GM21529 (cell line): ENCODE measurements around the gene SLC46A3.
A peak's percentile ranks its signal among the peaks of the same experiment; 100 is the strongest.
"Not testable (repeated sequence)": the region's sequence is repeated elsewhere in the genome, so short reads cannot be mapped to it uniquely, and the experiment has no call there.

Source experiments
- ATAC-seq: cut with Tn5 transposase; IDR thresholded peaks from one replicate; pipeline ENCODE4 v1.9.1; 2021; ENCODE audit not compliant: unreplicated experiment

SLC46A3 gene

DNA sequence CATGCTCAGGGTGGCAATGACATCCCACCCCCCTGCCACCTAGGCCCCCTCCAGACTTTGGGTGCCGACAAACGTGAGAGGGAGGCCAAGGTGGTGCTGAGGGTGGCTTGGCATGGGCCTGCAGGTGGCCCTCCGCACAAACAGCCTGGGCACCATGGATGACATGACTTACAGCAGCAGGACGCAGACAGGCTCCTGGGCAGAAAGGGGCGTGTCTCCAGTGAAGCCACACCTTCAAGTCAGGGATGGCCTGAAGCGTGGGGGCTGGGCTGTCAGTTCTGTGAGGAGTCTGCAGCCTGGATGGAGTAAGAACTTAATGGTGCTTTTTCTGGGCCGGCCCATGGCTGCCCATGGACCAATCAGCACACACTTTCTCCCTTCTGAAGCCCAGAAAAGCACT lies 34.5 kb downstream of the SLC46A3 start:
- no peak for ATAC-seq

DNA sequence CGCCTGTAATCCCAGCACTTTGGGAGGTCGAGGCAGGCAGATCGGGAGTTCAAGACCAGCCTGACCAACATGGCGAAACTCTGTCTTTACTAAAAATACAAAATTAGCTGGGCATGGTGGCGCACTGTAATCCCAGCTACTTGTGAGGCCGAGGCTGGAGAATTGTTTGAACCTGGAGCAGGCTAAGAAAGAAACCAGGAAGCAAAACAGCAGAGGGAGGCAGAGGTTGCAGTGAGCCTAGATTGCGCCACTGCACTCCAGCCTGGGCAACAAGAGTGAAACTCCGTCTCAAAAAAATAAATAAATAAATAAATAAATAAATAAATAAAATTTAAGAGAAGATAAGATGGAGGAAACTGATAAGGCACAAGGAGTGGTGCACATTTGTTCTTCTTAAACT lies 35.6 kb downstream of the SLC46A3 start:
- ATAC-seq = not testable (repeated sequence)

DNA sequence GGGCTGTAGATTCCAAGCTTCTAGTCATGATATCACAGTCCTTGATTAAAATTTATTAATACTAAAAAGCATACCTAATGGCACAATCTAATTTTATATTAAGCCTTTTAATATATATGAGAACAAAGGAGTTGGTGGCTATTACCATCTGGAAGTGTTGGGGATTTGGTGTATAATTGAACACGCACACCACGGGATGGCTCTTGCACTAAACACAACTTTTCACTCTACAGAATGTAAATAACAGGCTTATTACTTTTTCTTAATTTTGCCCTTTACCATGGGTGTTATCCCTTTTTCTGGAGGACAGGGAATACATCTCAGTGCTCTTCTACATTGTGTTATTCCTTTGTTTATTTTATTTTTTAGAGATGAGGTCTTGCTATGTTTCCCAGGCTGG lies 38.2 kb downstream of the SLC46A3 start:
- ATAC-seq = no peak

DNA sequence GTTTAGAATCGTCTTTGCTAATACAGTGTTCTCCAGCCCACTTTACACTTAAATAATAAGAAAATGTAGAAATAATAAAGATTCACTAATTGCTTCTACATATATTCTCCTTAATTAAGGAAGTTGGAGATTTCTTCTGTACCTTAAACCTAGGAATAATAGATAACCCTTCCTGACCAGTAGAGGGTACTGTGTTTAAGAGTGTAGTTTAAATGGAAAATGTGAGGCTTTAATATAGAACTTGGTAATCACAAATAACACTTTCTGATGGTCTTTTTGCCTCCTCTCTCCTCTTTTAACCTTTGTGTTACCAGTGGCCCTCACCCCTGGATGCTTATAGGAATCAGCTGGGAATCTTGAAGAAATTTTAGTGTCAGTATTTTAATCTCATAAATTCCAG lies 39.1 kb downstream of the SLC46A3 start:
- ATAC-seq = no peak

DNA sequence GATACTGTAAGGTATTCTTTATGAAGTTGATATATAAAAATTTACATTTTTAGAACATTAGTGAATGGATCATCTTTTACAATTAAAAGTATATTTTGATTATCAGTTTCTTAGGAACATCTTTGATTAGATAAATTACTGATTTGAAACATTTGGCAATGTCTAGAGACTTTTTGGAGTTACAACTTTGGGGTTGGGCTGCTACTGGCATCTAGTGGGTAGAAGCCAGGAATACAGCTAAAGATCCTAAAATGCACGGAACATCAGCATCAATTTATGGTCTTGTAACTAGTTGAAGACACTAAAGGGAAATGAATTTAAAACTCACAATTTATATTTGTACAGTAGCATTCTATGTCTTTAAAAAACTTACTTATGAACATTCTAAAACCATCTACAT lies 40.0 kb downstream of the SLC46A3 start:
- ATAC-seq = no peak

DNA sequence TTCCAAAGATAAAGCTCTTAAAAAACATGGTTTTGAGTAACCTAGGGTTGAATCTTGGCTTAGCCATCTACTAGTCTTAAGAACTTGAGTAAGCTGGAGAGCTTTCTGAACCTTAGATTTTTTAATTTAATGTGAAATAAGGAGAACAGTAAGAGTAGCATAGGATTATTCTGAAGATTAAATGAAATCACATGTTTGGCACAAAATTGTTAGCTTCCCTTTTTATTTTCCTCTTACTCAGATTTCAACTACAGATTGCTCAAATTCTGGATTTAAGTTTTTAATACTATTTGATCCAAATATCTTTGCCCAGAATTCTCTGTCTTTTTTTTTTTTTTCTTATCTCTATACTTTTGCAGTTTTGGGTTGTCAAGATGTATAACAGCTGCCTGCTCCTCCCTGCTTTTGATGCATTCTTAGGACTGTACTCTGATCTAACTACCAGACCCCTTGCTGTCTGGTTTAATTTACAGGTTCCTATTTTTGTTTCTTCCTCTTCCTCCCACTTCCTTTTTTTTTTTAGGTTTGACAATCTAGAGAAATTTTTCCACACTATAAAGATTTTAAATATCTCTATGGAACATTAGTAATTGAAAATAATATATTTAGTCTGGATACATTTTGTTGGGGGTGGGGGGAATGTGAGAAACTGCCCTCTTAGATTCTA lies 47.5 kb downstream of the SLC46A3 start:
- ATAC-seq = no peak

DNA sequence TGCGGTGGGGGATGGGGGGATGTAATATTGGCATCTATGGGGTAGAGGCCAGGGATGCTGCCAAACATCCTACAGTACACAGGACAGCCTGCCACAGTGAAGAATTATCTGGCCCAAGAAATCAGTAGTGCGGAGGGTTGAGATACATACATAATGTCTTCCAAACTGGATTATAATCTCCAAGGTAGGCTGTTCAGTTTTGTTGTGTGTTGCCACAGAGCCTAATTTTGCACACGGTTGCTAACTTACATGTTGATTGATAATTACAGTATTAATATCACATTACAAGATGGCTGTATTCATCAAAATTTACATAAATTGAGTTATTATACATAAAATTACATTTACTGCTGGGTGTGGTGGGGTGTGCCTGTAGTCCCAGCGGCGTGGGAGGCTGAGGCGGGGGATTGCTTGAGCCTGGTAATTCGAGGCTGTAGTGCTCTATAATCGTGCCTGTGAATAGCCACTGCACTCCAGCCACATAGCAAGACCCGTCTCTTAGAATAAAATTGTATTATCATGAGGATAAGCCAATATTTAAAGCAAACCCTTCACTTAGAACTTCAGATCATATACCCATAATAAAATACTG lies 51.8 kb downstream of the SLC46A3 start:
- ATAC-seq = no peak

DNA sequence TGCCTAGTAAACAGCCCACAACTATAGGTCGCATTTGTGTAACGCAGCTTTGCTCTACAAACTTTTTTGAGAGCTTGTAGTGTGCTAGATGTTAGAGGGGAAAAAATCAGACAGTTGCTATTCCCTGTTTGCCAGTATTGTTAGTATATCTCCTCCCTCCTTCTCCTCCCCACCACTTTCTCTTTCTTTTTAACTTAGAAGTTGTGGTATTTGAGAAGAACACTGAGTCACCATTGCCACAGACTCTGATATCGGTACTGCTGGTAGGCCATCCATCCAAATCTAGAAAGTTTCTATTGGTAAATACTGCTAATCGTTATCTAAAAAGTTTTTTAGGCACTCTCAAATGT lies 59.2 kb downstream of the SLC46A3 start:
- peak; percentile 26 for ATAC-seq

DNA sequence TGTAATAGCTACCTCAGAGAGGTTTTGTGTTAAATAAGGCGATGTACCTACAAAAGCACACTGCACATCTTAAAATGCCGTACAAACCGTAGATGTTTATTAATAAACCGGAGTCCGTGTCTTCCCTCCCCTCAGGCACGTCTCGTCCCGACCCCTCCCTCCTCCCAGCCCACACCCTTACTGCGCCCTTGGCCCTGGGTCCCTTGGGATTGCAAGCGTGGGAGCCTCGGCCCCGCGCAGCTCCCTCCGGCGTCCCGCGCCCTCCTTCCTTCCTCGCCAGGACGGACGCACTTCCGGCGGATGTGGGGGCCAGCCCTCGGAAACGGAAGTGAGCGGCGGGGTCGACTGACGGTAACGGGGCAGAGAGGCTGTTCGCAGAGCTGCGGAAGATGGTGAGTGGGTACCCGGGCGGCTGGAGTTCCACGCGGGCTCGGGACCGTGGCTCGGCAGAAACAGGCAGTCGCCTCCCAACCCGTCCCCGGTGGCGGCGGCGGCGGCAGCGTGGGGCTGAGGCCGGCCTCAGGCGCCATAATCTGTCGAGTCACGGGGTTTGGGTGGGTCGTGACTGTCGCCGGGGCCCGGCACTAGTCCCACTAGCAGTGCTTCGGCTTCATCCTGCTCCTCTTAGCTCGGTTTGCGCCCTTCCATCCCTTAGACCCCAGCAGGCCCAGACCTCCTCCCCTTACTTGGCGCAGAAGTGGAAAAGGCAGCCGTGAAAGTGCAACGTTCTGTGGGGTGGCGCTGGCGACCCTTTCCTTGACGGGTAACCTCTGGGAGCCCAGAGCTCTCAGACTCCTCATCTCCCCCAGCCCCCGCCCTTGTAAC lies 59.8 kb downstream of the SLC46A3 start, which contains the start of gene POMP:
POMP (plus strand) TSS at position 335 of the 825 bp plus-strand sequence; CDS start at position 390, 55 bp downstream.
- peak; percentile 87 for ATAC-seq

DNA sequence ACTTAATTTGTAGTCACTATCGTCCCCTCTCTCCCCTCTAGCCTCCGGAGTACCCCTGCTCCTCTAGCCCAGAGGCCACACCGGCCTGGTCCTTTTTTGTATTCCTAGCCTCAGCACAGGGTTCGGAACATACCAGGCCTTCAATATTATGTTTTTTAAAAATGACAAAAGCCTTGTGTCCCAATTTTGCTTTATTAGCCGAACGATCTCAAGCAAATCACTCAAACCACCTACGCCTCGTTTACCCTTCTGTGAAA lies 60.3 kb downstream of the SLC46A3 start:
- ATAC-seq = no peak

DNA sequence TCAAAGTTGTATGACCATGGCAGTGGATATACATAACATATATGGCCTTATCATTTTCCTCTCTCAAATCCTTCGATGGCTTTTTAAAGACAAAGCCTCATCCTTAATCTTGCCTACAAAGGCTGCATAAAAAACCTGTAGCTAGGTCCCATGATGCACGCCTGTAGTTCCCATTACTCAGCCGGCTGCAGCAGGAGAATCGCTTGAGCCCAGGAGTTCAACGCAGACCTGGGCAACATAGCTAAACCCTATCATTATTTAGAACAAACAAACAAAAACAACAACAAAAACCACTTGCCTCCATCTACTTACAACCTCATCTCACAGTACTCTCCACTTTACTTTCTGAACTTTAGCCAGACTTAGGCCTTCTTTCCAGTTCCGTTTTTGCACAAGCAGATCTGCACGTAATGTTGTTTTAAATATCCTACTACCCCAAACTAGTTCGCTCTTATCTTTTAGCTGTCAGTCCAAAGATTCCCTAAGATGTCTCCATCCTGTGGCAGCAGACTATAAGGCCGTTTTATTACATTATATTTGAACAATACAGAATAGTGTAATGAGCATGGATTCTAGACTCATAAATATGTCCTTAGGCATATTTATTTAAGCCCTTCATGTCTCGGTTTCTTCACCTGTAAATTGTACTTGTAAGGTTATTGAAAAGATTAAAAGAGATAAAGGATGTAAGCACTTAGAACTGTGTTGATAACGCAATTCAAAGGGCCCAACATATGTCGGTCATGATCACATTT lies 60.8 kb downstream of the SLC46A3 start:
- peak; percentile 30 for ATAC-seq

DNA sequence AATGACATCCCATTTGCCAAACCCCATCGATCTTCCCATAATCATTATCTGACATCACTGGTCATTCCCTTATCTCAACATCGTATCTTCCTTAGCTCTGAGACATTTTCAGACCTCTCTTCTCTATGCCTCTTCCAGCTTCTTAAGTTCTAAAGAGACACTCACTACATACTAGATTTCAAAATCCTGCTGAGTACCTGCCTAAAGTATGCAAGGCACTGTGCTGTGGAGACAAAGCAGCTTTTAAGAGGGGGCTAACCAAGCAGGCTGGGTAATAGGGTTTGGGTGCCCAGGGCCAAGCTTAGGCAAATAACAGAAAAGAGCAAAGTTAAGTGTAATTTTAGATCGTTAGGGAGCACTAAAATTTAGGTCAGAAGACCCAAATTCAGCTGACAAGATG lies 63.2 kb downstream of the SLC46A3 start:
- no peak for ATAC-seq

DNA sequence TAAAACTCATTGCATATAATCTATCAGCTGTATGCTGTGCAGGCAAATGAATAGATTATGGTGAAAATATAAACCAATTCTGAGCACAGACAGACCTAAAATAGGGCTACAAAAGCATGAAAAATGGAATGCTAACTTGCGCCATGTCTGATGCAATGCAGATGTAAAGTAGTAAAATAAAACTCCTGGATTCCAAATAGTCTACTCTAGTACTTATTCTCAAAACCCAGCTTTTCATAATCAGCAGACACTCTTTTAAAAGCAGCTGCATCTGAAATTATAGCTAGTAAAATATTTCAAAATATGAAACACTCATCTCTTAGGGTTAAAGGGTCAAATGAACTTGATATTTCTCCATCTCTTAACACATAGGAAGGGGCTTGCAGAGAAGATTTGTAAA lies 64.5 kb downstream of the SLC46A3 start:
- no peak for ATAC-seq

DNA sequence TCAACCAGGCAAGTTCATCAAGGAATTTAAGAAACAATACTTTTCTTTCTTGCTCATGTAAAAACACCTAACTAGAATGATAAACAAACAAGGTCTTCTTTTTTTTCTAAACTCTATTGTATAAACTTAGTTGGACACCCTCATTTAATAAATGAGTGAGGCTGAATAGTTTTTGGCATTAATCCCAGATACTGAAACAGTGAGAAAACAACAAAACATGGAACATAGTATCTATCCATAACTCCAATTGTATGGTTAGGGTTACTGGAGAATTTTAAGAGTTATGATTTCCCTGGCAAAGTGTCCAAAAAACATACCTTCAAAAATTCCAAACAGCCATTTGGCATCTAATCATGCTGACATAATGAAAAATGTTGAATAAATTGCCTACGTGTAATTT lies 65.7 kb downstream of the SLC46A3 start:
- ATAC-seq = no peak

DNA sequence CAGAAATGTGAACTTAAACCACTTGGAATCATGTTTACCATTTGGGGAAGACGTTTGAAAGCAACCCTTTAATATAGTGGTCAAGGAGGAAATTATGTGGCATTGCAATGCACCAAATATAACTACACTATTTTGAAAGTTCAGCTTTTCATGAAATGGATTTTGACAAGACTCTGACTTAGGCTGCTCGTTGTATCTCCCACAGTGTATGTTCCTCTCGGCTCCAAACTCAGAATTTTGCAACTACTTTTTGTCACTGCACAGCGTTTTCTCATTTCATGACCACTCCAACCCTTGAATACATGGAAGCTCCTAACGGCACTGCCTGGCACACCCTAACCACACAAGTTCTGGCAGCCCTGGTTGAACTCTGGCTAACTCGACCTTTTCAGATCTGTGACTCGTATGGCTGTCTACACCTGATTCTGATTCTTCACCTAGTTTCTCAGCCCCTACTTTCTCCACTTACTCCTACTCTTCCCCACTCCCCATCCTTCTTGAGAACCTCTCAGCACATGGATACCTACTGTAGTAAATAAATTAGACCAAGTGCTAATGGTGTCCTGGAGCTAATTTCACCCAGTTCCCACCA lies 66.9 kb downstream of the SLC46A3 start:
- no peak for ATAC-seq

DNA sequence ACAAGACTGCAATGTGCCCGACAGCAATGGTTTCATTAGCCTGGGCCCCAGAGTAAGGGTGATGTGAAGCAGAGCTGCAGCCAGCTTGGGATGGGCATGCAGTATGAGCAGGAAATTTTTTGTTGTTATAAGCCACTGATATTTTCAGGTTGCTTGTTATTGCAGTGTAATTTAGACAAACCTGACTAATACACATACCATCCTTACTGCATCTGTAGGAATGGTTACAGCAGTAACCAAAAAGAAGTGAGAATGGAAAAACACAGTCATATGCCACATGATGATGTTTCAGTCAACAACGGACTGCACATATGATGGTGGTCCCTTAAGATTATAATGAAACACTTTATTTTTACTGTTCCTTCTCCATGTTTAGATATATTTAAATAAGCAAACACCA lies 68.5 kb downstream of the SLC46A3 start:
- ATAC-seq = peak; percentile 66
